ENCODE results near the gene CCDC28A.

CCDC28A gene

DNA sequence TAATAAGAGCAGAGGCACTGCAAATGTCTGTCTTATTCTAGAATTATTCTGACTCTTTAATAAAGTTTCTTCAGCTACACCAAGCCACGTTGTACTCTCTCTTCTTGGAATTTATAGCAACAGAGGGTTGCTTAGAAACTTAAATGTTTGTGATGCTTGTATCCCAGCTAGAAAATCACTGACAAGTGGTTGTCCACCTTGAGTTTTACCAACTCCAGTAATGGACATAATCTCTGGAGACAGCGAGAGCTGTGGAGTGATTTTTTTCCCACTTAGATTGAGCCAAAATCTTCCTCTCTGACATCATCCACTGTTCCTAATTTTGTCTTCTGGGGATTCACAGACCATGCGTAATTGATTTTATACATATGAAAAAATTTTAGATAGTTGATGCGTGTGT, 30.3 kb downstream of the CCDC28A start:
- no peak for DNase-seq (ENCODE audit: low read depth)
- TF ChIP-seq, protein P1, sequence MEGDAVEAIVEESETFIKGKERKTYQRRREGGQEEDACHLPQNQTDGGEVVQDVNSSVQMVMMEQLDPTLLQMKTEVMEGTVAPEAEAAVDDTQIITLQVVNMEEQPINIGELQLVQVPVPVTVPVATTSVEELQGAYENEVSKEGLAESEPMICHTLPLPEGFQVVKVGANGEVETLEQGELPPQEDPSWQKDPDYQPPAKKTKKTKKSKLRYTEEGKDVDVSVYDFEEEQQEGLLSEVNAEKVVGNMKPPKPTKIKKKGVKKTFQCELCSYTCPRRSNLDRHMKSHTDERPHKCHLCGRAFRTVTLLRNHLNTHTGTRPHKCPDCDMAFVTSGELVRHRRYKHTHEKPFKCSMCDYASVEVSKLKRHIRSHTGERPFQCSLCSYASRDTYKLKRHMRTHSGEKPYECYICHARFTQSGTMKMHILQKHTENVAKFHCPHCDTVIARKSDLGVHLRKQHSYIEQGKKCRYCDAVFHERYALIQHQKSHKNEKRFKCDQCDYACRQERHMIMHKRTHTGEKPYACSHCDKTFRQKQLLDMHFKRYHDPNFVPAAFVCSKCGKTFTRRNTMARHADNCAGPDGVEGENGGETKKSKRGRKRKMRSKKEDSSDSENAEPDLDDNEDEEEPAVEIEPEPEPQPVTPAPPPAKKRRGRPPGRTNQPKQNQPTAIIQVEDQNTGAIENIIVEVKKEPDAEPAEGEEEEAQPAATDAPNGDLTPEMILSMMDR (IDR thresholded peaks at IDR 0.05; ENCODE audit: low read length, missing control alignments) = no peak
- no peak overlapping the region for H3K4me3 ChIP-seq (replicated peaks; ENCODE audit: low read depth, low read length)

DNA sequence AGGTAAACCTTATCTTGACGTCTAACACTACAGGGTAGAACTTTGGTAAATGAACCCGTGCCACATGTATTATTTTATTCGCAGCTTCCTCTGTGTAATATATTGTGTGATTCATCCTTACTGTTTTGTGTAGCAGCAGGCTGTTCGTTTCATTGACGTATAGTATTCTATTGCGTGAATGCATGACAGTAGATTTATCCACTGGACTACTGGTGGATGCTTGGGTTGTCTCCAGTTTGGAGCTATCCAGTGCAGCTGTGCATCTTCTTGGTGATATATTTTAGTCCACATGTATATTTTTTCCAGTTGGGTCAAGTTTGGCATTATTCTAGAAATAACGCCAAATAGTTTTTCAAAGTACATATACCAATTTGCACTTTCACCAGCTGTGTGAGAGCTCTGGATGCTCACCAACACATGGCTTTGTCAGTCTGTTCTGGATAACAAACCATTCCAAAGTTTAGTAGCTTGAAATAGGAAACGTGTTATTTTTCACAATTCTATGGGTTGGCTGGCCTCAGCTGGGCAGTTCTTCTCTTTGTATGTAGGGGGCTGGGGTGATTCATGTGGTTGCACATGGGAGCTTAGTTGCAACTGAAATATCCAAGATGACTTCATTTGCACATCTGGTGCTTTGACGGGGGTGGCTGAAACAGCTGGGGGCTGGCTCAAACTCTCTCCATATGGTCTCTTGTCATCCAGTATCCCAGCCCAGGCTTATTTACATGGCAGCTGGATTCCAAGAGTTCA, 31.6 kb downstream of the CCDC28A start:
- TF ChIP-seq, protein P1 (IDR thresholded peaks at IDR 0.05; ENCODE audit: low read length, missing control alignments) = no peak
- peak; percentile 44 for DNase-seq (ENCODE audit: low read depth)
- no peak overlapping the region for H3K4me3 ChIP-seq (replicated peaks; ENCODE audit: low read depth, low read length)

DNA sequence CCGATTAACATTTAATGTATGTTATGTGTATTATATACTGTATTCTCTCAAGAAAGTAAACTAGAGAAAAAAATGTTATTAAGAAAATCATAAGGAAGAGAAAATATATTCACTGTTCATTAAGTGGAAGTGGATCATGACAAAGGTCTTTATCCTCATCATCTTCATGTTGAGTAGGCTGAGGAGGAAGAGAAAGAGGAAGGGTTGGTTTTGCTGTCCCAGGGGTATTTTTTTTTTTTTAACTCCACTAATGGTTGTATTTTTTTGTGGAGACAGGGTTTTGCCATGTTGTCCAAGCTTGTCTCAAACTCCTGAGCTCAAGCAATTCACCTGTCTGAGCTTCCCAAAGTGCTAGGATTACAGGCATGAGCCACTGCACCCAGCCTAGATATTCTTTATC, 33.3 kb downstream of the CCDC28A start:
- H3K4me3 ChIP-seq (replicated peaks; ENCODE audit: low read depth, low read length) = no peak overlapping the region
- TF ChIP-seq, protein P1 (IDR thresholded peaks at IDR 0.05; ENCODE audit: low read length, missing control alignments) = no peak
- DNase-seq (ENCODE audit: low read depth) = no peak

DNA sequence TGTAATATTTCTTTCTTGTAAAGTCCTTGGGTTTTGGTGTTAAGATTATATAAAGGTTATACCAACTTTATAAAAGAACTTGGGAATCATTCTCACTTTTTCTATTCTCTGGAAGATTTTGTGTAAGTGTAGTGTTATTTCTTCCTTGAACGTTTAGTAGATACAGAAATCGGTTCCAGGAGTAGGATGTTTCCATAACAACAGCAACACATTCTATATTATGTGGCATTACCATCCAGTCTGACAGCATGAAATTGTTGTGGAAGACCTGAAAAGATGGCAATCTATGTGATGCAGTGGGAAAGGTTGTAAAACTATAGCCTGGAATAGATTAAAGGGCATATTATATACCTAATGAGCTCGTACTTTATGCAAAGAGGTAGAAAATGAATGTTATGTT, 36.1 kb downstream of the CCDC28A start:
- TF ChIP-seq, protein P1 (IDR thresholded peaks at IDR 0.05; ENCODE audit: low read length, missing control alignments) = no peak
- no peak for DNase-seq (ENCODE audit: low read depth)
- no peak overlapping the region for H3K4me3 ChIP-seq (replicated peaks; ENCODE audit: low read depth, low read length)

DNA sequence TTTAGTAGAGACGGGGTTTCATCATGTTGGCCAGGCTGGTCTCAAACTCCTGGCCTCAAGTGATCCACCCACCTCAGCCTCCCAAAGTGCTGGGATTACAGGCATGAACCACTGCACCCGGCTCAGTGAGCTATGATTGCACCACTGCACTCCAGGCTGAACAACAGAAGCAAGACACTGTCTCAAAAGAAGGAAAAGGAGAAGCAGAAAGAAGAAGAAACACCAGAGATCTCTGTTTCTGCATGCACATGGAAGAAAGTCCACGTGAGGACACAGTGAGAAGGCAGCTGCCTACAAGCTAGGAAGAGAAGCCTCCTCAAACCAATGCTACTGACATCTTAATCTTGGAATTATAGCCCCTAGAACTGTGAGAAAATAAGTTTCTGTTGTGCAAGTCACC, 38.3 kb downstream of the CCDC28A start:
- DNase-seq (ENCODE audit: low read depth) = no peak
- TF ChIP-seq, protein P1 (IDR thresholded peaks at IDR 0.05; ENCODE audit: low read length, missing control alignments) = no peak
- no peak overlapping the region for H3K4me3 ChIP-seq (replicated peaks; ENCODE audit: low read depth, low read length)

DNA sequence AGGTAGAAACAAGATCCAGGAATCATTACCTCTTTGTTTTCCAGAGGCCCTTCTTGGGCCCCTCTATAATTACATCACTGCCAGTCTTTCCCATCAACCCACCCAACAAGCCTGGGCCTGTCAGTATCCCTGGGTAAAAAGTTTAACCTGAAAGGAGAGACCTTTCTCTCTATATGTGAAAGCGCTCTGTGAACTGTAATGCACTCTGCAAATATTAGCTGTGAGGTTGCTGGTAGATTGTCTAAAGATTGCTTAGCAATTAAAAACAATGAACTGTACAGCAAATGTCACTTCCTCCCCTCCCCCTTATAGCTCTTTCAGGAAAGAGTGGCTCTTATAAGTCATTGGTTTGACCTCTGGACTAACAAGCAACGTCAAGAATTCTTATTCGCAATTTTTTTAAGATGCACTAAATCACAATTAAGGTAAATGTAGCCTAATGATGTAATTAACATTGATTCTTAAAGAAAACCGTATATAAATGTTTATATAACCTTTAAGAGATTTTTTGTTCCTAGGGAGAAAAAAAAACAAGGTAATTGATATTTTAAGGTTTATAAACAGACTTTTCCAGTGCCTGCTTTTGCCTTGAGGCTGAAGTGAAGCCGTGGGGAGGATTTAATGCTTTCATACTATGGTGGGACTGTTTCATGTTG, 40.7 kb downstream of the CCDC28A start:
- DNase-seq (ENCODE audit: low read depth) = no peak
- H3K4me3 ChIP-seq (replicated peaks; ENCODE audit: low read depth, low read length) = no peak overlapping the region
- TF ChIP-seq, protein P1 (IDR thresholded peaks at IDR 0.05; ENCODE audit: low read length, missing control alignments) = no peak

Data from fibroblast of pulmonary artery (primary cell).